AG04450 (cell line): Measurements from ENCODE around the gene TEX2. TPM values are rescaled to one million over a fixed set of nuclear protein-coding genes. Genes with fewer than 3 reads are reported as not detected.
A peak's percentile ranks its signal among the peaks of the same experiment; 100 is the strongest.
"Not testable (repeated sequence)": the region's sequence is repeated elsewhere in the genome, so short reads cannot be mapped to it uniquely, and the experiment has no call there.

Experiments used
- CTCF ChIA-PET: fragments of 300-600, 350-600 bp; formaldehyde crosslinking; extraction: SDS; loops from one replicate; lab custom pipeline; 2022; ENCODE audit warnings: antibody characterized with exemption, inconsistent platforms; lab: Charles Lee
- POLR2A ChIA-PET: fragments of 350-600 bp; formaldehyde crosslinking; extraction: SDS; loops from one replicate; lab custom pipeline; 2021; ENCODE audit warnings: antibody characterized with exemption, inconsistent platforms; lab: Yijun Ruan, JAX
- DNase-seq: peaks from one replicate; pipeline ENCODE4 v3.0.0-alpha.2; 2011; ENCODE audit warnings: low read depth, low spot score
- H3K27ac ChIP-seq: one replicate; pipeline ENCODE4 v1.5.1; 2012; ENCODE audit warnings: low read depth, low read length, control low read depth
- H3K27me3 ChIP-seq: one replicate; pipeline ENCODE4 v1.6.0; 2012; ENCODE audit warnings: low read length; ENCODE audit not compliant: control insufficient read depth, insufficient read depth
- H3K4me3 ChIP-seq: 2 replicates; pipeline ENCODE4 v1.5.1; 2011; ENCODE audit warnings: mild to moderate bottlenecking, low read depth, low read length, control low read depth
- H3K9me3 ChIP-seq: 2 replicates; pipeline ENCODE4 v1.5.1; 2012; ENCODE audit warnings: low read length; ENCODE audit not compliant: control insufficient read depth, insufficient read depth
- polyA plus RNA-seq: library from polyadenylated mRNA; depleted of rRNA; stranded (reverse); fragments of >200 nt; gene quantifications from 2 replicates; pipeline ENCODE4 v1.2.3, GENCODE V29; 2011
- TF ChIP-seq, protein P1 (sequence below): IDR thresholded peaks from 2 replicates; pipeline ENCODE4 v1.5.1; 2011; ENCODE audit warnings: low read depth, low read length, control low read depth, inconsistent platforms

Gene TEX2
- polyA plus RNA-seq, 1 experiment: 27.9 TPM

- TF ChIP-seq, protein P1, sequence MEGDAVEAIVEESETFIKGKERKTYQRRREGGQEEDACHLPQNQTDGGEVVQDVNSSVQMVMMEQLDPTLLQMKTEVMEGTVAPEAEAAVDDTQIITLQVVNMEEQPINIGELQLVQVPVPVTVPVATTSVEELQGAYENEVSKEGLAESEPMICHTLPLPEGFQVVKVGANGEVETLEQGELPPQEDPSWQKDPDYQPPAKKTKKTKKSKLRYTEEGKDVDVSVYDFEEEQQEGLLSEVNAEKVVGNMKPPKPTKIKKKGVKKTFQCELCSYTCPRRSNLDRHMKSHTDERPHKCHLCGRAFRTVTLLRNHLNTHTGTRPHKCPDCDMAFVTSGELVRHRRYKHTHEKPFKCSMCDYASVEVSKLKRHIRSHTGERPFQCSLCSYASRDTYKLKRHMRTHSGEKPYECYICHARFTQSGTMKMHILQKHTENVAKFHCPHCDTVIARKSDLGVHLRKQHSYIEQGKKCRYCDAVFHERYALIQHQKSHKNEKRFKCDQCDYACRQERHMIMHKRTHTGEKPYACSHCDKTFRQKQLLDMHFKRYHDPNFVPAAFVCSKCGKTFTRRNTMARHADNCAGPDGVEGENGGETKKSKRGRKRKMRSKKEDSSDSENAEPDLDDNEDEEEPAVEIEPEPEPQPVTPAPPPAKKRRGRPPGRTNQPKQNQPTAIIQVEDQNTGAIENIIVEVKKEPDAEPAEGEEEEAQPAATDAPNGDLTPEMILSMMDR: no peak
- DNase-seq: peak; percentile 36
- H3K4me3 ChIP-seq: no peak overlapping the region
- CTCF ChIA-PET: interaction anchor here (0.9 kb wide), 1 partner anchor 10 kb away, joined by 3 read pairs; no protein-coding TSS in a partner anchor
- H3K27ac ChIP-seq: peak overlapping the region; percentile 72
- no peaks in the 10 kb centered on the region for H3K27me3 ChIP-seq
- POLR2A ChIA-PET: no interaction called here
- H3K9me3 ChIP-seq: no peaks in the 10 kb centered on the region
These were observed 50.9 kb downstream of the TEX2 start for GRCh38 chr17:64212122-64212521.

GRCh38 chr17:64209983-64210382 lies 53.1 kb downstream of the TEX2 start:
- ChIA-PET CTCF (interaction anchor here (0.5 to 1.1 kb wide), 4 partner anchors 9 to 31 kb away, joined by 3 read pairs; no protein-coding TSS in a partner anchor), POLR2A (interaction anchor here (1.2 kb wide), 1 partner anchor 10 kb away, joined by 3 read pairs; no protein-coding TSS in a partner anchor)
- TF ChIP-seq, protein P1: no peak
- Histone ChIP-seq H3K4me3 (no peak overlapping the region), H3K9me3 (no peaks in the 10 kb centered on the region), H3K27me3 (no peaks in the 10 kb centered on the region), H3K27ac (no peak overlapping the region)
- no peak for DNase-seq

DNA sequence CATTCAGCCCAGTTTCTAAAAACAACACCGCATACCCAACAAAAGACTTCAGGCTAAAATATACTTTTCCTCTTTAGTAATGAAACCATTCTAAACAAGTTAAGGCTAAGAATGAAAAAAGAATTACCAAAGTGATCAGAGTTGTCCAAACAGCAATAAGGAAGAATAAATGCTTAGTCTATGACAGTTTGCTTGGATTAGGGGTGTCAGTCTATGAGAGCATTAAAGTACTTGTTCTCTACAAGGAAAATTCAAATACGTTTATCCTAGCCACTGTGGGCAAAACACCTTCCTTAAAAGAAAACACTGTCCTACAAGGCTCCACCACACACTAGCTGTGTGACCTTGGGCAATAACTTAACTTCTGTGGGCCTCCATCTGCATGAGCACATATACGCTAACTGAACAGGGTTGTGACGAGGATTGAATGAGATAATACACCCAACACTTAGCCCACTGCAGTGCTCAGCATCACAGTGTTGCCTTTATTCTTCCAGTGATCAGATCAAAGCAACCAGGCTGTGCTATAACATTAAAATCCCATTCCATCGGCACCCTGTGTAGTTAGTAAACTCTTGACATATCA lies 53.6 kb downstream of the TEX2 start:
- no peaks in the 10 kb centered on the region for H3K27me3 ChIP-seq
- ChIA-PET POLR2A (no interaction called here), CTCF (interaction anchor here (0.7 to 1.0 kb wide), 2 partner anchors 8 to 94 kb away, joined by 3 read pairs; no protein-coding TSS in a partner anchor)
- TF ChIP-seq, protein P1: no peak
- H3K27ac ChIP-seq: no peak overlapping the region
- H3K4me3 ChIP-seq: no peak overlapping the region
- no peak for DNase-seq
- H3K9me3 ChIP-seq: no peaks in the 10 kb centered on the region

GRCh38 chr17:64208656-64209055 lies 54.4 kb downstream of the TEX2 start:
- H3K27ac ChIP-seq, POLR2A ChIA-PET, H3K4me3 ChIP-seq, DNase-seq, H3K9me3 ChIP-seq, H3K27me3 ChIP-seq: not testable (repeated sequence)
- CTCF ChIA-PET: interaction anchor here (0.7 to 1.7 kb wide), 3 partner anchors 59 to 183 kb away, joined by 3 to 8 read pairs (median 4); no protein-coding TSS in a partner anchor

DNA sequence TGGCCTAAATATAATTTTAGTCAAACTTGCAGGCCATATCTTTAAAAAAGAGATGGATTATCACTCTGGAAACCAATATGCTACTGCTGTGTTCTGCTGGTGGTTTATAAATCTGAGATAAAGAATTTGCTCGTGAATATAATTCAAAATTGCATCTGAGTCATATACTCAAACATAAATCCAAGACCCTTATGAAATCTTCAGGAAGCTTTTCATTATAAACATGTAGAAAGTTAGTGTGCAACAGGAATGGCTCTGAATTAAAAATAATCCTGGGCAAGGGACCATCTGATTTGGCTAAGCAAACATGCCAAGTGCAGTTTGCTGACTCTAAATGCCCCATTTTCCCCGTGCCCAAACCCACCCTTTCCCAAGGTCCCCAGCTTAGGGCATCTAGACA lies 57.3 kb downstream of the TEX2 start:
- no peak overlapping the region for H3K4me3 ChIP-seq
- TF ChIP-seq, protein P1: no peak
- H3K27me3 ChIP-seq: no peaks in the 10 kb centered on the region
- CTCF ChIA-PET: interaction anchor here (1.2 to 1.3 kb wide), 2 partner anchors 10 to 77 kb away, joined by 3 to 7 read pairs; no protein-coding TSS in a partner anchor
- no peaks in the 10 kb centered on the region for H3K9me3 ChIP-seq
- POLR2A ChIA-PET: interaction anchor here (0.6 to 0.8 kb wide), 2 partner anchors 60 to 456 kb away, joined by 3 read pairs; no protein-coding TSS in a partner anchor
- DNase-seq: no peak
- H3K27ac ChIP-seq: peak overlapping the region; percentile 13
